Left lung (tissue), 10 donors: Measurements from ENCODE around the gene ANTXR1. TPM values are rescaled to one million over a fixed set of nuclear protein-coding genes. Genes with fewer than 3 reads are reported as not detected.
A peak's percentile ranks its signal among the peaks of the same experiment; 100 is the strongest.

Experiments
- ATAC-seq: fragments of 200-7000 bp; cut with Tn5 transposase; one replicate; pipeline ENCODE4 v1.9.1; 2020; ENCODE audit warnings: moderate library complexity
- DNase-seq, 4 donors: peaks; one replicate each; pipeline ENCODE4 v3.0.0-alpha.2; 2013 to 2020
- H3K27ac ChIP-seq, 2 donors: fragments of 200-600 bp; sonication (generic) in 1 of 2; one replicate each; pipeline versions ENCODE4 v1.5.0 to v1.8.0; 2020 to 2021
- H3K27me3 ChIP-seq, 2 donors: fragments of 200-600 bp; sonication (generic) in 1 of 2; one replicate each; pipeline versions ENCODE4 v1.5.0 to v1.8.0; 2020 to 2021
- H3K36me3 ChIP-seq, 2 donors: fragments of 200-600 bp; sonication (generic) in 1 of 2; one replicate each; pipeline versions ENCODE4 v1.5.0 to v1.8.0; 2020 to 2021
- H3K4me1 ChIP-seq, 2 donors: fragments of 200-600 bp; one replicate each; pipeline ENCODE4 v1.8.0; 2021
- H3K4me3 ChIP-seq, 2 donors: fragments of 200-600 bp; sonication (generic) in 1 of 2; one replicate each; pipeline versions ENCODE4 v1.5.0 to v1.8.0; 2020 to 2021; ENCODE audit warnings: mild to moderate bottlenecking in 1 of 2
- H3K9me3 ChIP-seq, 2 donors: fragments of 200-600 bp; sonication (generic) in 1 of 2; one replicate each; pipeline versions ENCODE4 v1.5.0 to v1.8.0; 2020 to 2021
- intact Hi-C, 2 donors: fragments of 100-400 bp; cut with DNase I; formaldehyde crosslinking; loops; one replicate each; pipeline versions ENCODE4 v1.11.2 to v1.14.2; 2022
- polyA plus RNA-seq, 6 donors: library from polyadenylated mRNA; unstranded; fragments of 120-200 nt; gene quantifications; one replicate each; pipeline ENCODE4 v1.2.1, GENCODE V29; 2013; ENCODE audit not compliant: insufficient read length in 6 of 6
- total RNA-seq, 2 donors: library from RNA; stranded (reverse); fragmentation: NEBNext Ultra II Directional; extraction: Animal tissue kit (Norgen Biotek cat#: 25700); gene quantifications; one replicate each; pipeline ENCODE4 v1.2.1, GENCODE V29; 2021
- TF ChIP-seq, protein P1 (sequence below), 2 donors: fragments of 200-600 bp; sonication (generic) in 1 of 2; IDR thresholded peaks; one replicate each; pipeline versions ENCODE4 v1.5.0 to v1.8.0; 2021; ENCODE audit warnings: antibody characterized with exemption in 2 of 2
- donor health status: DM: no; HTN: yes; CAD: no.
- donor health status: DM: no; HTN: no; CAD: no.

The ANTXR1 gene
- total and polyA plus RNA-seq, 8 donors = 70.2 to 115 (median 87.3) TPM

DNA sequence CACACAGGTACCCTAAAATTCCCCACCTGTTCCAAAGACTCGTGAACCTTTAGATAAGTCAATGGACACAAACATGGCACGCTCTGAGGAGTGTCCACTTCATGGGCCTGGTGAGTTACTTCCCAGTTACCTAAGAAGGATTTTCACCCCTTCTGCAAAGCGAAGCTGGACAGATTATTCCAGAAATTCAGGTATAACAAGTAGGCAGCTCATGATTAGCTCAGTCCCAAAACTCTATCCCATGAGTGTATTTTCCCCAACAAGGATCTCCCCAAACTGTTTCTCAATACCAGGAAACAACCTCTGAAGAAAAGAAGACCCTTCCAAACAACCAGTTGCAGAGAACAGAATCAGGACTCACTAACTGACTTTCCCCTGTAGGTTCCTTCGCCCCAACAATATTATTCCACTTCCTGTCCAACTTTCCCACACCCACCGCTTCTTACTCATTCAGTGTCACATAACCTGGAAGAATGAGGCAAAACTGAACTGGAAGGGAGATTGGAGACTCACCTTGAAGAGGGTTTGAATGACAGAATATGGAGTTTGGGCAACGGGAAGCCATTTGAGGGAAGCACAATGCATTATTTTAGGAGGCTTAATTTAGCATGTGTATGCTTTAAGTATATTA is 120.1 kb downstream of the ANTXR1 start:
- no peaks in the 10 kb centered on the region for H3K4me1 ChIP-seq
- no peak for ATAC-seq
- no peak overlapping the region for H3K4me3 ChIP-seq
- H3K27me3 ChIP-seq = no peaks in the 10 kb centered on the region
- no peak overlapping the region for H3K27ac ChIP-seq
- H3K9me3 ChIP-seq = no peaks in the 10 kb centered on the region
- DNase-seq = no peak
- intact Hi-C loops = no loop called here
- TF ChIP-seq, protein P1, sequence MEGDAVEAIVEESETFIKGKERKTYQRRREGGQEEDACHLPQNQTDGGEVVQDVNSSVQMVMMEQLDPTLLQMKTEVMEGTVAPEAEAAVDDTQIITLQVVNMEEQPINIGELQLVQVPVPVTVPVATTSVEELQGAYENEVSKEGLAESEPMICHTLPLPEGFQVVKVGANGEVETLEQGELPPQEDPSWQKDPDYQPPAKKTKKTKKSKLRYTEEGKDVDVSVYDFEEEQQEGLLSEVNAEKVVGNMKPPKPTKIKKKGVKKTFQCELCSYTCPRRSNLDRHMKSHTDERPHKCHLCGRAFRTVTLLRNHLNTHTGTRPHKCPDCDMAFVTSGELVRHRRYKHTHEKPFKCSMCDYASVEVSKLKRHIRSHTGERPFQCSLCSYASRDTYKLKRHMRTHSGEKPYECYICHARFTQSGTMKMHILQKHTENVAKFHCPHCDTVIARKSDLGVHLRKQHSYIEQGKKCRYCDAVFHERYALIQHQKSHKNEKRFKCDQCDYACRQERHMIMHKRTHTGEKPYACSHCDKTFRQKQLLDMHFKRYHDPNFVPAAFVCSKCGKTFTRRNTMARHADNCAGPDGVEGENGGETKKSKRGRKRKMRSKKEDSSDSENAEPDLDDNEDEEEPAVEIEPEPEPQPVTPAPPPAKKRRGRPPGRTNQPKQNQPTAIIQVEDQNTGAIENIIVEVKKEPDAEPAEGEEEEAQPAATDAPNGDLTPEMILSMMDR (IDR thresholded peaks at IDR 0.05) = no peak
- no peaks in the 10 kb centered on the region for H3K36me3 ChIP-seq

DNA sequence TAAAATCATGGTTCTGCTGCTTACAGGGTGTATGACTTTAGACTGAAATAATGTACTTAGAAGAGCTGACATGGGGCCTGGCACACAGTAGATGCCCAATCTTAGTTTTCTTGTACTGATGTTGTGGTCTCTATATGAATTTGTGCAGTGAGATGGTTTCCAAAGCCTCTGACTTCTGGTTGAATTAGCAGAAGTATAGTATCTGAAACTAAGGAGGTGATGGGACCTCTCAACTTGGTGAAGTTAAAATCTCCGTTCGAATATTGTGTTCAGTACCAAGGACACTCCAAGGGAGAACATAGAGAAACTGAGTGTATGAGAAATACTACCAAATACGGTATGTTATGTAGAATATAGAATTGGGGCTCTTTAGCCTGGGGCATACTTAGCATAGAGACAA is 120.9 kb downstream of the ANTXR1 start:
- TF ChIP-seq, protein P1 (IDR thresholded peaks at IDR 0.05) = no peak
- no peak for DNase-seq
- Histone ChIP-seq H3K36me3 (no peaks in the 10 kb centered on the region), H3K4me1 (no peaks in the 10 kb centered on the region), H3K9me3 (no peaks in the 10 kb centered on the region), H3K27ac (no peak overlapping the region), H3K27me3 (no peaks in the 10 kb centered on the region), H3K4me3 (no peak overlapping the region)
- no peak for ATAC-seq
- intact Hi-C loops = no loop called here

DNA sequence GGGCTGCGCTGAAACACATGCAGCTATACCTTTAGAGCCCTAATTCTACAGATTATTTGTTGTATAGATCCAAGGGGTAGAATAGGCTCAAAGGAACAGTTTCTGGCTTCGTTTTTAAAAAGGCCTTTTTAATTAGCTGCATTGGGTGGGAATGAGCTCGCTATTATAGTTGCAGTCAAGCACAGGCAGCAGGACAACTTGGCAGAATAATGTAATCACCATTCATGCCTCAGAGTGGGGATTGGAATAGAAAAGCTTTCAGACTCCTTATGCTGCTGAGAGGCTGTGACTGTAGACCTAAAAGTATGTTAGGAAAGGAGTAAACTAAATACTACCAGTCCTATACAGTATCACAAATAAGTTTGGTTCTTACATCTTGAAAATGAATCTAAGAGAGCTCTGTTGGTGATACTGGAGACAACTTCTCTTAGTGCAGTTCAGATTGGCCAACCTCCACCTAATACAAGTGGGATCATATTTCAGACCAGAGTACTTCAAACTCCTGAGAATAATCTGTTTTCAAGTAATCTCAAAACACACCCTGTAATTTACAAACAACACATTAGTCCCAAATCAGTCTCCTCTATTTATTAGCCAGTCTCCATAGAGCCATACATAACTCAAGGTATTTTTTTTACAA is 121.4 kb downstream of the ANTXR1 start:
- no peak for DNase-seq
- TF ChIP-seq, protein P1 (IDR thresholded peaks at IDR 0.05) = no peak
- intact Hi-C loops = no loop called here

DNA sequence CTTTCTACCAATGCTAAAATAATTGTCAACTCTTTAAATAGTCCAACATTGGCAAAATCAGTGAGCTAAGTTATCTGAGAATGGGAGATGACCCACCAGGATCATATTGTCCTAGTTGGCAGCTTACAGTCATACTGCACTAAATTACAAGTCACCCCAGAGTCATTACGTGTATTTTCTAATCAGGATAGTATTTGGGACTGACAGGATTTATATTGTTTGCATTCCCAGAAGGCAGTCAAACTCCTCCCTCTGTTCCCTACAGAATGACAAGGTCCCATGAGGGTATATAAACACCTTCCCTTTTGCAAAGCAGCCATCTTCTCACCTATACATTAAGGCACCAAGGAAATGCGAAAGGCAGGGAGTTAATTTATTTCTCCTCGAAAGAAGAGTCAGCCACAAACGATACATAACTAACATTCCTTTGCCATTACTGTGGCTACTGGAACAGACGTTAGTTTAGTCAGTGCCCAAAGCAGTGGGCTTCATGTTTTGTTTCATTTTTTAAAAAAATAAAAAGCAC is 125.3 kb downstream of the ANTXR1 start:
- intact Hi-C loops = no loop called here
- TF ChIP-seq, protein P1 (IDR thresholded peaks at IDR 0.05) = no peak
- no peaks in the 10 kb centered on the region for H3K9me3 ChIP-seq
- no peaks in the 10 kb centered on the region for H3K36me3 ChIP-seq
- no peaks in the 10 kb centered on the region for H3K4me1 ChIP-seq
- DNase-seq = no peak
- H3K27ac ChIP-seq = no peak overlapping the region
- ATAC-seq = peak; percentile 61
- H3K4me3 ChIP-seq = no peak overlapping the region
- no peaks in the 10 kb centered on the region for H3K27me3 ChIP-seq

More for the DNA sequence above, 121.4 kb downstream of the ANTXR1 start:
- Histone ChIP-seq H3K9me3 (no peaks in the 10 kb centered on the region), H3K27ac (no peak overlapping the region), H3K36me3 (no peaks in the 10 kb centered on the region), H3K4me1 (no peaks in the 10 kb centered on the region), H3K27me3 (no peaks in the 10 kb centered on the region), H3K4me3 (no peak overlapping the region)
- no peak for ATAC-seq

DNA sequence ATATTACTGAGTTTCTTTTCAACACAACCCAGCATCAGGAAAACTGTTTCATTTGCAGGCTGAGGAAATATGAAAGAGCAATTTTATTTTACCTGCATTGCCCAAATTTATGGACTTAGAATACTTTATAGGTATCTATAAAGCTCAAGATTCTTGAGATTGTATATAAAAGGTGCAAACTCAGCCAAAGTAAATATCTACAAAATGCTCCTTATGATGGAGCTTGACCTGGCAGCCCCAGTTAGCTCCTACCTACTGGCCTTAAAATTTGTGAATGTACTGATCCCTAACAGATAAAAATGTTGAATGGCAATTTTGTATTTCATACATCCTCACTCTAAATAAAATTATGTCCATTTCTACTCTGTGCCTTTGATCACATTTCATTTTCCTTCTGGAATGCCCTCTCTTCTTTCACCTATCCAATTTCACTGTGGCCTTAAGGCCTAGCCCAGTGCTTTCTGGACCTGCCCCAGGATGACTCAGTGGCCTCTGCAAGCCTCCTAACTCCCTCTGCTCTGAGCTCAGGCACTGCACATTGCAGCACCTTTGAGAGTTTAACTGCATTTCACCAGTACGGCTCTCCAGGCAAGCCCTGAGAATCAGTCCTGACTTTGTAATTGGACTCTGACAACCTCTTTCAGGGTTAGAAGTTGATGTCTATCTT is 125.9 kb downstream of the ANTXR1 start:
- ATAC-seq (peak; percentile 91), DNase-seq (peak in 1 of 4 donors; percentile 39)
- Histone ChIP-seq H3K27me3 (no peaks in the 10 kb centered on the region), H3K4me3 (no peak overlapping the region), H3K36me3 (no peaks in the 10 kb centered on the region), H3K4me1 (no peaks in the 10 kb centered on the region), H3K27ac (no peak overlapping the region), H3K9me3 (no peaks in the 10 kb centered on the region)
- intact Hi-C loops = no loop called here
- TF ChIP-seq, protein P1 (IDR thresholded peaks at IDR 0.05) = no peak
